Head of caudate nucleus (tissue), 42 donors: ENCODE measurements around the gene ARHGEF1.
A peak's percentile ranks its signal among the peaks of the same experiment; 100 is the strongest.

ENCODE experiments used
- DNase-seq, 42 donors: peaks; one replicate each; pipeline versions ENCODE4 v3.0.0 to v3.0.0-alpha.2; 2020 to 2021; ENCODE audit warnings: mixed read lengths in 7 of 42
- intact Hi-C: fragments of 100-400 bp; cut with DNase I; formaldehyde crosslinking; loops from one replicate; pipeline ENCODE4 v1.15.0; 2022

The ARHGEF1 gene

GRCh38 chr19:41877916-41878905 lies 4.8 kb upstream of the ARHGEF1 start:
- intact Hi-C loops: loop anchor here (10.0 kb wide), 1 partner anchor 57 kb away; no protein-coding TSS in a partner anchor
- DNase-seq: no peak

GRCh38 chr19:41879080-41879479 lies 3.9 kb upstream of the ARHGEF1 start:
- intact Hi-C loops: loop anchor here (10.0 kb wide), 1 partner anchor 56 kb away; no protein-coding TSS in a partner anchor

GRCh38 chr19:41879670-41880328 lies 3.2 kb upstream of the ARHGEF1 start:
- DNase-seq: no peak
- intact Hi-C loops: loop anchor here (10.0 kb wide), 1 partner anchor 55 kb away; no protein-coding TSS in a partner anchor

More at GRCh38 chr19:41879080-41879479, 3.9 kb upstream of the ARHGEF1 start:
- no peak for DNase-seq

- intact Hi-C loops: no loop called here
Observed at GRCh38 chr19:41880329-41880708, 2.7 kb upstream of the ARHGEF1 start.

GRCh38 chr19:41883463-41883820 lies 458 bp downstream of the ARHGEF1 start:
- intact Hi-C loops: no loop called here
- DNase-seq: no peak

More at GRCh38 chr19:41880329-41880708, 2.7 kb upstream of the ARHGEF1 start:
- DNase-seq: no peak

GRCh38 chr19:41883821-41884733 lies 1.1 kb downstream of the ARHGEF1 start:
- intact Hi-C loops: no loop called here
- peak; percentile 85 to 98 (median 95) for DNase-seq

GRCh38 chr19:41886761-41887710 lies 4.1 kb downstream of the ARHGEF1 start:
- no peak for DNase-seq
- intact Hi-C loops: no loop called here

GRCh38 chr19:41887711-41888382 lies 4.9 kb downstream of the ARHGEF1 start:
- intact Hi-C loops: no loop called here
- DNase-seq: peak in 40 of 42 donors; percentile 19 to 78 (median 54)

- no peak for DNase-seq
- intact Hi-C loops: no loop called here
Observed at GRCh38 chr19:41888926-41889325, 5.9 kb downstream of the ARHGEF1 start.

- no peak for DNase-seq
- intact Hi-C loops: no loop called here
Observed at GRCh38 chr19:41889896-41890295, 6.9 kb downstream of the ARHGEF1 start.

GRCh38 chr19:41890936-41891335 lies 8.0 kb downstream of the ARHGEF1 start:
- intact Hi-C loops: no loop called here
- no peak for DNase-seq

GRCh38 chr19:41892173-41892902 lies 9.4 kb downstream of the ARHGEF1 start:
- DNase-seq: no peak
- intact Hi-C loops: no loop called here

- intact Hi-C loops: no loop called here
- DNase-seq: no peak
Observed at GRCh38 chr19:41893899-41894298, 10.9 kb downstream of the ARHGEF1 start.

GRCh38 chr19:41894350-41894749 lies 11.4 kb downstream of the ARHGEF1 start:
- intact Hi-C loops: no loop called here
- no peak for DNase-seq

- no peak for DNase-seq
- intact Hi-C loops: no loop called here
Observed at GRCh38 chr19:41895745-41896580, 13.0 kb downstream of the ARHGEF1 start.

GRCh38 chr19:41896581-41896942 lies 13.6 kb downstream of the ARHGEF1 start:
- intact Hi-C loops: no loop called here

More at GRCh38 chr19:41896581-41896942, 13.6 kb downstream of the ARHGEF1 start:
- no peak for DNase-seq
